ENCODE data around the gene HPCAL1. TPM values are rescaled to one million over a fixed set of nuclear protein-coding genes. Genes with fewer than 3 reads are reported as not detected.

The HPCAL1 gene
- total and polyA plus RNA-seq, 2 donors (not counting 3 experiments of a cell fraction or from before 2014, with no cell fraction given) = 56.5 to 77.4 TPM

DNA sequence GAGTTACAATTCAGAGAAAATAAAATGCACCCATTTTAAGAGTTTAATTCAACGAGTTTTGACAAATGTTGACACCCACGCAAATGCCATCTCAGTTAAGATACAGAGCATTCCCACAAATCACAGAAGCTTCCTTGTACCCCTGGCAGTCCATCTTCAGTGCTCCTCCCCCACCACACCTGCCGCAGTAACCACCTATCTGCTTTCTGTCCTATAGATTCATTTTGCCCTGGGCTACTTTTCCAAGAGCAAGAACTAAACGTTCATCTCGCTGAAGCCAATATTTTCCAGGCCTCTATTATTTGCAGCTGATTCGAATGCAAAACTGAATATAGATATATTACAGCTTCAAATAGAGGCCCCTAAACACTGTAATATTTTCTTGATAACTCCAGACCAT is 13.4 kb upstream of the HPCAL1 start:
- POLR2A ChIA-PET = interaction anchor here (0.6 kb wide), 1 partner anchor 126 kb away, joined by 4 read pairs; no protein-coding TSS in a partner anchor
- TF ChIP-seq EZH2 (IDR thresholded peaks at IDR 0.05; ENCODE audit: borderline replicate concordance, low read depth, low read length, severe bottlenecking) (no peak), GATA2 (IDR thresholded peaks at IDR 0.05; ENCODE audit: insufficient read depth, insufficient read length, low read depth, low read length) (no peak), MYC (IDR thresholded peaks at IDR 0.05; ENCODE audit: low read depth, low read length) (no peak), POLR2A (IDR thresholded peaks at IDR 0.05; ENCODE audit: low read depth, low read length) (no peak), FOS (IDR thresholded peaks at IDR 0.05; ENCODE audit: borderline replicate concordance, insufficient read depth, low read length) (no peak), JUN (IDR thresholded peaks at IDR 0.05; ENCODE audit: borderline replicate concordance, insufficient read depth, insufficient read length, low read depth) (no peak), POLR2AphosphoS5 (IDR thresholded peaks at IDR 0.05; ENCODE audit: insufficient read depth, low read depth, low read length) (no peak)
- TF ChIP-seq, protein P1, sequence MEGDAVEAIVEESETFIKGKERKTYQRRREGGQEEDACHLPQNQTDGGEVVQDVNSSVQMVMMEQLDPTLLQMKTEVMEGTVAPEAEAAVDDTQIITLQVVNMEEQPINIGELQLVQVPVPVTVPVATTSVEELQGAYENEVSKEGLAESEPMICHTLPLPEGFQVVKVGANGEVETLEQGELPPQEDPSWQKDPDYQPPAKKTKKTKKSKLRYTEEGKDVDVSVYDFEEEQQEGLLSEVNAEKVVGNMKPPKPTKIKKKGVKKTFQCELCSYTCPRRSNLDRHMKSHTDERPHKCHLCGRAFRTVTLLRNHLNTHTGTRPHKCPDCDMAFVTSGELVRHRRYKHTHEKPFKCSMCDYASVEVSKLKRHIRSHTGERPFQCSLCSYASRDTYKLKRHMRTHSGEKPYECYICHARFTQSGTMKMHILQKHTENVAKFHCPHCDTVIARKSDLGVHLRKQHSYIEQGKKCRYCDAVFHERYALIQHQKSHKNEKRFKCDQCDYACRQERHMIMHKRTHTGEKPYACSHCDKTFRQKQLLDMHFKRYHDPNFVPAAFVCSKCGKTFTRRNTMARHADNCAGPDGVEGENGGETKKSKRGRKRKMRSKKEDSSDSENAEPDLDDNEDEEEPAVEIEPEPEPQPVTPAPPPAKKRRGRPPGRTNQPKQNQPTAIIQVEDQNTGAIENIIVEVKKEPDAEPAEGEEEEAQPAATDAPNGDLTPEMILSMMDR (IDR thresholded peaks at IDR 0.05; ENCODE audit: extremely low read depth in 1 of 2, insufficient read depth in 1 of 2, low read depth in 1 of 2, low read length in 2 of 2) = no peak
- TF ChIP-seq, protein P2, sequence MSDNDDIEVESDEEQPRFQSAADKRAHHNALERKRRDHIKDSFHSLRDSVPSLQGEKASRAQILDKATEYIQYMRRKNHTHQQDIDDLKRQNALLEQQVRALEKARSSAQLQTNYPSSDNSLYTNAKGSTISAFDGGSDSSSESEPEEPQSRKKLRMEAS (IDR thresholded peaks at IDR 0.05; ENCODE audit: insufficient read depth, insufficient read length) = no peak
- FAIRE-seq = no peak
- Histone ChIP-seq H3K27me3 (ENCODE audit: control insufficient read depth in 2 of 2, insufficient read depth in 2 of 2, low read length in 2 of 2) (no peaks in the 10 kb centered on the region), H4K20me1 (replicated peaks; ENCODE audit: control insufficient read depth, extremely low read depth, insufficient read depth, low read length) (no peaks in the 10 kb centered on the region), H3K9me1 (replicated peaks; ENCODE audit: control insufficient read depth, extremely low read depth, insufficient read depth, low read length) (no peaks in the 10 kb centered on the region), H3K36me3 (ENCODE audit: control insufficient read depth in 2 of 2, extremely low read depth in 1 of 2, insufficient read depth in 2 of 2, low read length in 2 of 2) (no peaks in the 10 kb centered on the region), H3K79me2 (ENCODE audit: control insufficient read depth, insufficient read depth, low read length) (no peaks in the 10 kb centered on the region), H3K9ac (replicated peaks; ENCODE audit: extremely low read depth, insufficient read depth, low read length) (no peak overlapping the region), H3K4me3 (replicated peaks in 1 of 3; ENCODE audit: insufficient read depth in 1 of 3, low read depth in 1 of 3, low read length in 3 of 3) (no peak overlapping the region), H2AFZ (ENCODE audit: low read depth, low read length) (no peak overlapping the region), H3K4me2 (ENCODE audit: insufficient read depth, low read length) (no peak overlapping the region), H3K4me1 (ENCODE audit: control insufficient read depth, extremely low read depth, insufficient read depth, low read length) (peaks cover 16% of the 10 kb centered on the region), H3K9me3 (replicated peaks; ENCODE audit: control insufficient read depth, insufficient read depth, low read length) (no peaks in the 10 kb centered on the region), H3K27ac (ENCODE audit: insufficient read depth, low read depth, low read length) (no peak overlapping the region)
- no TSS peak for BruUV-seq (replicated peaks)
- dilution Hi-C loops (cut with MboI; ENCODE audit: extremely low pct_ligation_motif_present, low sequenced_read_pairs) (no loop called here), intact Hi-C loops (cut with micrococcal nuclease) (no loop called here)
- CTCF ChIA-PET = interaction anchor here (1.2 kb wide), 1 partner anchor 9 kb away, joined by 4 read pairs; no protein-coding TSS in a partner anchor
- no peak for DNase-seq (ENCODE audit: low read depth, low spot score)

Data from endothelial cell of umbilical vein (primary cell).